ENCODE results near the gene ETFA.

ETFA gene

GRCh38 chr15:76209523-76209922 lies 101.7 kb downstream of the ETFA start:
- DNase-seq = no peak

GRCh38 chr15:76208786-76209424 lies 102.4 kb downstream of the ETFA start:
- DNase-seq = no peak

- DNase-seq = no peak
Observed at GRCh38 chr15:76208084-76208785, 103.0 kb downstream of the ETFA start.

- DNase-seq = no peak
Observed at GRCh38 chr15:76206325-76206976, 104.8 kb downstream of the ETFA start.

- no peak for DNase-seq
Observed at GRCh38 chr15:76204916-76205460, 106.3 kb downstream of the ETFA start.

GRCh38 chr15:76204109-76204845 lies 107.0 kb downstream of the ETFA start:
- no peak for DNase-seq

GRCh38 chr15:76203346-76204108 lies 107.7 kb downstream of the ETFA start:
- no peak for DNase-seq

GRCh38 chr15:76201536-76202255 lies 109.6 kb downstream of the ETFA start:
- no peak for DNase-seq

- DNase-seq = no peak
Observed at GRCh38 chr15:76200641-76201105, 110.6 kb downstream of the ETFA start.

GRCh38 chr15:76200083-76200465 lies 111.2 kb downstream of the ETFA start:
- DNase-seq = no peak

GRCh38 chr15:76199106-76200082 lies 111.9 kb downstream of the ETFA start:
- DNase-seq = no peak

GRCh38 chr15:76198456-76199105 lies 112.7 kb downstream of the ETFA start:
- DNase-seq = no peak

GRCh38 chr15:76197703-76198455 lies 113.4 kb downstream of the ETFA start:
- no peak for DNase-seq

GRCh38 chr15:76196269-76197231 lies 114.7 kb downstream of the ETFA start:
- DNase-seq = no peak

- DNase-seq = no peak
Observed at GRCh38 chr15:76195506-76196268, 115.6 kb downstream of the ETFA start.

GRCh38 chr15:76193934-76194333 lies 117.3 kb downstream of the ETFA start:
- no peak for DNase-seq

- no peak for DNase-seq
Observed at GRCh38 chr15:76192715-76193114, 118.6 kb downstream of the ETFA start.

Data from activated CD4-positive, alpha-beta T cell treated with anti-CD3 and anti-CD28 coated beads, Interleukin-10, Interleukin-2, amounts not matched to agents 100 ng/mL and 50 ng/mL, durations not matched to agents 16 hours and 8 hours (primary cell).